ENCODE results near the gene PSMD3. TPM values are rescaled to one million over a fixed set of nuclear protein-coding genes. Genes with fewer than 3 reads are reported as not detected.

PSMD3 gene
- total and polyA plus RNA-seq, 9 of the 15 experiments (the other 6 are each of a cell fraction or from before 2014, with no cell fraction given), result 2.0 to 251 (median 135) TPM

GRCh38 chr17:40005520-40005919 is 24.9 kb downstream of the PSMD3 start (continued):
- peak; percentile 69 for TF ChIP-seq CBFA2T2 (conservative IDR thresholded peaks at IDR 0.05)
- TF ChIP-seq MYBL2 (IDR thresholded peaks at IDR 0.05; ENCODE audit: low read depth), result no peak
- TF ChIP-seq MYBL2 (CRISPR knock-in tag; IDR thresholded peaks at IDR 0.05; ENCODE audit: borderline replicate concordance), result no peak
- no peak for TF ChIP-seq PHF8 (IDR thresholded peaks at IDR 0.05; ENCODE audit: borderline replicate concordance, low read length)
- no peak for TF ChIP-seq E4F1 (CRISPR knock-in tag; IDR thresholded peaks at IDR 0.05; ENCODE audit: borderline replicate concordance)
- no peak for TF ChIP-seq CSDE1 (IDR thresholded peaks at IDR 0.05)
- TF ChIP-seq RBM14 (IDR thresholded peaks at IDR 0.05; ENCODE audit: borderline replicate concordance, insufficient read depth, low read depth, low read length), result no peak
- no peak for TF ChIP-seq ARID4B (CRISPR knock-in tag; IDR thresholded peaks at IDR 0.05)
- no peak for TF ChIP-seq PCBP2 (IDR thresholded peaks at IDR 0.05; ENCODE audit: low read depth, low read length, poor library complexity, severe bottlenecking)
- no peak for TF ChIP-seq ZNF212 (CRISPR knock-in tag; IDR thresholded peaks at IDR 0.05)
- TF ChIP-seq FOS (IDR thresholded peaks at IDR 0.05; ENCODE audit: extremely low read depth, insufficient read length), result no peak
- no peak for TF ChIP-seq RBFOX2 (IDR thresholded peaks at IDR 0.05; ENCODE audit: low read depth, low read length)
- TF ChIP-seq HBP1 (CRISPR knock-in tag; IDR thresholded peaks at IDR 0.05), result no peak
- no peak for TF ChIP-seq HDAC3 (IDR thresholded peaks at IDR 0.05; ENCODE audit: borderline replicate concordance, partially characterized antibody)
- no peak for TF ChIP-seq ZSCAN29 (IDR thresholded peaks at IDR 0.05)
- TF ChIP-seq MCM3 (IDR thresholded peaks at IDR 0.05), result no peak
- no peak for TF ChIP-seq CBX2 (IDR thresholded peaks at IDR 0.05; ENCODE audit: insufficient read depth, low read length, poor library complexity, severe bottlenecking)
- no peak for TF ChIP-seq ZNF175 (CRISPR knock-in tag; IDR thresholded peaks at IDR 0.05; ENCODE audit: low read depth)
- no peak for TF ChIP-seq CAMTA2 (CRISPR knock-in tag; conservative IDR thresholded peaks at IDR 0.05)
- no peak for TF ChIP-seq NR2F6 (CRISPR knock-in tag; IDR thresholded peaks at IDR 0.05)
- peak in 1 of 2 experiments; percentile 69; a peak in 2 of 4 replicates for TF ChIP-seq KDM1A (IDR thresholded peaks at IDR 0.05)
- TF ChIP-seq DMBX1 (CRISPR knock-in tag; IDR thresholded peaks at IDR 0.05; ENCODE audit: borderline replicate concordance), result no peak
- no peak for TF ChIP-seq SUPT5H (IDR thresholded peaks at IDR 0.05)

Measured in K562 (cell line).